Coronary artery (tissue), 2 donors: ENCODE measurements around the gene PDSS1.

Source experiments
- DNase-seq: peaks from one replicate; pipeline ENCODE4 v3.0.0-alpha.2; 2017; ENCODE audit warnings: low spot score
- H3K27ac ChIP-seq, 2 donors: fragments of 200-600 bp; sonication (generic); one replicate each; pipeline ENCODE4 v1.5.1; 2016 to 2019
- H3K4me3 ChIP-seq: fragments of 200-600 bp; sonication (generic); 2 replicates; pipeline ENCODE4 v1.5.1; 2016; ENCODE audit warnings: mild to moderate bottlenecking, moderate library complexity
- TF ChIP-seq, protein P1 (sequence below): fragments of 200-600 bp; sonication (generic); IDR thresholded peaks from one replicate; pipeline ENCODE4 v1.5.1; 2019; ENCODE audit warnings: antibody characterized with exemption

Gene PDSS1

DNA sequence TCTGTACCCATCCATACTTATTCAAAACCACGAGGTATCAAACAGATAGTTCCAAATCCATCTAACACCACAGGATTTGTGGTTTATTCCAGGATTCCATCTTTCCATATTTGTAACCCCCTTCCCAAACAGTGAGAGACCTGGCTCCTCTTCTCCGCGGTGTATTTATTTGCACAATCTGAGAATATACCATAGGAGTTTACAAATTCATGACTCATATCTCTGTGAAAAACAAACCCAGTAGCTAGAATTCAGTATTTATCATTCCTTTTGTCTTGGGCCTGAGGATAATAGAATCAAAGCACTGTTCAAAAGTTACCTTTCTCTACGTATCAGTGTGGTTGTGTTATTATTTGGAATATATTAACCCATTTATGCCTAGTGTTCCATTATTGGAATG, 31.9 kb downstream of the PDSS1 start:
- Histone ChIP-seq H3K4me3 (no peak overlapping the region), H3K27ac (no peak overlapping the region)
- TF ChIP-seq, protein P1, sequence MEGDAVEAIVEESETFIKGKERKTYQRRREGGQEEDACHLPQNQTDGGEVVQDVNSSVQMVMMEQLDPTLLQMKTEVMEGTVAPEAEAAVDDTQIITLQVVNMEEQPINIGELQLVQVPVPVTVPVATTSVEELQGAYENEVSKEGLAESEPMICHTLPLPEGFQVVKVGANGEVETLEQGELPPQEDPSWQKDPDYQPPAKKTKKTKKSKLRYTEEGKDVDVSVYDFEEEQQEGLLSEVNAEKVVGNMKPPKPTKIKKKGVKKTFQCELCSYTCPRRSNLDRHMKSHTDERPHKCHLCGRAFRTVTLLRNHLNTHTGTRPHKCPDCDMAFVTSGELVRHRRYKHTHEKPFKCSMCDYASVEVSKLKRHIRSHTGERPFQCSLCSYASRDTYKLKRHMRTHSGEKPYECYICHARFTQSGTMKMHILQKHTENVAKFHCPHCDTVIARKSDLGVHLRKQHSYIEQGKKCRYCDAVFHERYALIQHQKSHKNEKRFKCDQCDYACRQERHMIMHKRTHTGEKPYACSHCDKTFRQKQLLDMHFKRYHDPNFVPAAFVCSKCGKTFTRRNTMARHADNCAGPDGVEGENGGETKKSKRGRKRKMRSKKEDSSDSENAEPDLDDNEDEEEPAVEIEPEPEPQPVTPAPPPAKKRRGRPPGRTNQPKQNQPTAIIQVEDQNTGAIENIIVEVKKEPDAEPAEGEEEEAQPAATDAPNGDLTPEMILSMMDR, result no peak
- no peak for DNase-seq

GRCh38 chr10:26730552-26730951, 33.1 kb downstream of the PDSS1 start:
- TF ChIP-seq, protein P1, result no peak
- no peak for DNase-seq

DNA sequence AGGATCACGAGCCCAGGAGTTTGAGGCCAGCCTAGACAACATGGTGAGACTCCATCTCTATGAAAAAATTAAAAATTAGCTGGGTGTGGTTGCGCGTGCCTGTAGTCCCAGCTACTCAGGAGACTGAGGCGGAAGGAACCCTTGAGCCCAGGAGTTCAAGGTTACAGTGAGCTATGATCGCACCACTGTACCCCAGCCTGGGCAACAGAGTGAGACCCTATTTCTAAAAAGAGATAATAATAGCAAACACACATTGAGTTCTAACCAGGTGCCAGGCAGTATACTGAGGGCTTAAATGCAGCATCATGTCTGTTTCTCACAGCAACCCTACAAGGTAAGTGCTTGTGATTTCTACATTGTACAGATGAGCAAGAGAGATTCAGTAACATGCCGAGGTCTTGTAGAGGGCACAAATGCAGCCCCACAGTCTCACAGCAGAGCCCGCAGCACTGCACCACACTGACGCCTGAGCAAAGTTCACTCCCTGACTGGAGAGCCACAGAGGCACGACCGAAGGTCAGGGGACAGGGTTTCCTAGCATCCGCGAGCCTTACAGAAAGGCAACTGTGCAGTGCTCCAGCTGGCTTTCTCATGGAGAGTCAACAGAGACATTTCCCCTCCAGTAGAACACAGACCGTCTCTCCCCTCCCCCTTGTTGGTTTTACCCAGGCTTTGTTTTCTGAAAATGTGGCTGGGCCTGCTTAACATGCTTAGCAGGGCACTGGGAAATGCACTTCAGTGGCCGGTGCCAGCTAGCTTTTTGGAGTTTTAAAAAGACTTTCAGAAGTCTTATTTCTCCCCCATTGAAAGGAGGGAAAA, 36.5 kb downstream of the PDSS1 start:
- TF ChIP-seq, protein P1, result no peak
- DNase-seq, result no peak
- no peak overlapping the region for H3K27ac ChIP-seq
- no peak overlapping the region for H3K4me3 ChIP-seq

More at GRCh38 chr10:26730552-26730951, 33.1 kb downstream of the PDSS1 start:
- Histone ChIP-seq H3K27ac (no peak overlapping the region), H3K4me3 (no peak overlapping the region)

- no peak for DNase-seq
- Histone ChIP-seq H3K27ac (no peak overlapping the region), H3K4me3 (no peak overlapping the region)
- TF ChIP-seq, protein P1, result no peak
These were observed 37.9 kb downstream of the PDSS1 start for GRCh38 chr10:26735435-26735834.

DNA sequence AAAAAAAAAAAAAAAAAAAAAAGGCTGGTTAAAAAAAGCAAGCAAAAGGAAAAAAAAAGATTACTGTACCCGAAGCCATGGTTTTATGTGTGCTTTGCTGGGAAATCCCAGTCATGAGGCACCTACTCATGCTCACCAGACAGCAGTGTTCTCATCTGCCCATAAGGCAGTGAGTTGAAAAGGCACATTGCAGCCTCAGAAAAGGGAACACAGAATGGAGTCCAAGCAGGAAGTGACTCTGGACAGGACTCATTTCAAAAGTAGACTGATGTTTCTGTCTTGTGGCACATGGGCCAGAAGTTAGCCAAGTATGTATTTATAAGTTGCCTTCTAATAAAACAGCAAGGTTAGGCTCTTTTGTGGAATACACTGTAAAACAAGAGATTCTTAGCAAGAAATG, 40.2 kb downstream of the PDSS1 start:
- H3K4me3 ChIP-seq, result no peak overlapping the region
- H3K27ac ChIP-seq, result no peak overlapping the region
- no peak for DNase-seq
- TF ChIP-seq, protein P1, result no peak

- TF ChIP-seq, protein P1, result no peak
- Histone ChIP-seq H3K4me3 (no peak overlapping the region), H3K27ac (no peak overlapping the region)
- no peak for DNase-seq
These were observed 40.9 kb downstream of the PDSS1 start for GRCh38 chr10:26738301-26738911.
